H9 (cell line): ENCODE measurements around the gene NEURL3. TPM values are rescaled to one million over a fixed set of nuclear protein-coding genes. Genes with fewer than 3 reads are reported as not detected.

Source experiments
- DNase-seq: peaks from one replicate; pipeline ENCODE4 v3.0.0-alpha.2; 2017
- H2AFZ ChIP-seq: one replicate; pipeline ENCODE4 v1.6.1; 2013; ENCODE audit warnings: mild to moderate bottlenecking, low read length, control low read depth, moderate library complexity
- H2AK5ac ChIP-seq: 2 replicates; pipeline ENCODE4 v1.6.1; 2013; ENCODE audit warnings: low read length, control low read depth, mixed read lengths; ENCODE audit not compliant: insufficient read length
- H2BK120ac ChIP-seq: one replicate; pipeline ENCODE4 v1.6.1; 2013; ENCODE audit warnings: low read depth, mild to moderate bottlenecking, low read length, control low read depth, inconsistent platforms; ENCODE audit not compliant: poor library complexity, severe bottlenecking
- H2BK12ac ChIP-seq: 2 replicates; pipeline ENCODE4 v1.6.1; 2013; ENCODE audit warnings: low read length, control low read depth, mixed read lengths, low read depth; ENCODE audit not compliant: insufficient read length
- H2BK15ac ChIP-seq: 2 replicates; pipeline ENCODE4 v1.6.1; 2013; ENCODE audit warnings: low read depth, low read length, control low read depth
- H2BK20ac ChIP-seq: one replicate; pipeline ENCODE4 v1.6.1; 2013; ENCODE audit warnings: low read depth, mild to moderate bottlenecking, low read length, control low read depth, inconsistent platforms; ENCODE audit not compliant: poor library complexity, severe bottlenecking
- H2BK5ac ChIP-seq: 2 replicates; pipeline ENCODE4 v1.6.1; 2013; ENCODE audit warnings: low read length, control low read depth, mixed read lengths; ENCODE audit not compliant: insufficient read length
- H3K14ac ChIP-seq: 2 replicates; pipeline ENCODE4 v1.6.1; 2013; ENCODE audit warnings: low read length, control low read depth; ENCODE audit not compliant: insufficient read depth
- H3K18ac ChIP-seq: 2 replicates; pipeline ENCODE4 v1.6.1; 2013; ENCODE audit warnings: low read depth, mild to moderate bottlenecking, mixed read lengths, low read length, control low read depth; ENCODE audit not compliant: insufficient read length
- H3K23ac ChIP-seq: 2 replicates; pipeline ENCODE4 v1.6.1; 2013; ENCODE audit warnings: low read length, control low read depth, mixed read lengths, low read depth; ENCODE audit not compliant: insufficient read length
- H3K23me2 ChIP-seq: 2 replicates; pipeline ENCODE4 v1.6.1; 2013; ENCODE audit warnings: low read depth, mild to moderate bottlenecking, mixed read lengths, low read length, control low read depth; ENCODE audit not compliant: insufficient read length, poor library complexity, severe bottlenecking
- H3K27ac ChIP-seq: 2 replicates; pipeline ENCODE4 v1.5.1; 2013; ENCODE audit warnings: low read length, control low read depth, mixed read lengths, low read depth; ENCODE audit not compliant: insufficient read length
- H3K27me3 ChIP-seq: 2 replicates; pipeline ENCODE4 v1.6.1; 2013; ENCODE audit warnings: low read length, control low read depth, inconsistent platforms; ENCODE audit not compliant: insufficient read depth
- H3K4ac ChIP-seq: 2 replicates; pipeline ENCODE4 v1.6.1; 2013; ENCODE audit warnings: low read depth, mild to moderate bottlenecking, control low read depth, inconsistent platforms, low read length, moderate library complexity
- H3K4me1 ChIP-seq: 2 replicates; pipeline ENCODE4 v1.6.1; 2013; ENCODE audit warnings: low read length, control low read depth, inconsistent platforms; ENCODE audit not compliant: insufficient read depth
- H3K4me2 ChIP-seq: 2 replicates; pipeline ENCODE4 v1.6.1; 2013; ENCODE audit warnings: low read length, control low read depth, mixed read lengths; ENCODE audit not compliant: insufficient read length, insufficient read depth
- H3K56ac ChIP-seq: 2 replicates; pipeline ENCODE4 v1.6.1; 2013; ENCODE audit warnings: low read depth, mild to moderate bottlenecking, mixed read lengths, low read length, control low read depth; ENCODE audit not compliant: insufficient read length
- H3K79me1 ChIP-seq: 2 replicates; pipeline ENCODE4 v1.6.1; 2013; ENCODE audit warnings: low read depth, mild to moderate bottlenecking, moderate library complexity, low read length, control low read depth, inconsistent platforms; ENCODE audit not compliant: insufficient read depth, poor library complexity, severe bottlenecking
- H3K79me2 ChIP-seq: 2 replicates; pipeline ENCODE4 v1.6.1; 2013; ENCODE audit warnings: low read length, control low read depth, inconsistent platforms; ENCODE audit not compliant: insufficient read depth
- H3K9ac ChIP-seq: 2 replicates; pipeline ENCODE4 v1.6.1; 2013; ENCODE audit warnings: low read length, control low read depth, mixed read lengths; ENCODE audit not compliant: insufficient read length; ENCODE audit errors: extremely low read depth
- H3K9me3 ChIP-seq: one replicate; pipeline ENCODE4 v1.6.1; 2013; ENCODE audit warnings: low read depth, low read length, inconsistent platforms; ENCODE audit not compliant: control insufficient read depth
- H3T11ph ChIP-seq: one replicate; pipeline ENCODE4 v1.6.1; 2013; ENCODE audit warnings: mild to moderate bottlenecking, low read length, control low read depth, inconsistent platforms
- H4K20me1 ChIP-seq: one replicate; pipeline ENCODE4 v1.6.1; 2013; ENCODE audit not compliant: control insufficient read depth, insufficient read length, insufficient read depth
- H4K5ac ChIP-seq: 2 replicates; pipeline ENCODE4 v1.6.1; 2013; ENCODE audit warnings: low read depth, mild to moderate bottlenecking, mixed read lengths, low read length, control low read depth; ENCODE audit not compliant: insufficient read length
- H4K8ac ChIP-seq: replicated peaks from 2 replicates; pipeline ENCODE4 v1.6.1; 2013; ENCODE audit warnings: low read length, control low read depth, mixed read lengths, low read depth; ENCODE audit not compliant: insufficient read length
- H4K91ac ChIP-seq: 2 replicates; pipeline ENCODE4 v1.6.1; 2013; ENCODE audit warnings: low read depth, mild to moderate bottlenecking, moderate library complexity, mixed read lengths, low read length, control low read depth; ENCODE audit not compliant: insufficient read length
- H3K27ac Mint-ChIP-seq, 3 experiments: 2 replicates in 2 of 3; 3 replicates in 1 of 3; pipeline ENCODE4 v1.8.0; 2020 to 2021; ENCODE audit warnings: mixed read lengths in 3 of 3, mild to moderate bottlenecking in 1 of 3, moderate library complexity in 1 of 3
- H3K27me3 Mint-ChIP-seq: 2 replicates; pipeline ENCODE4 v1.8.0; 2021; ENCODE audit warnings: low read depth, mild to moderate bottlenecking, moderate library complexity, mixed read lengths
- H3K36me3 Mint-ChIP-seq, 3 experiments: 2 replicates in 2 of 3; 3 replicates in 1 of 3; pipeline ENCODE4 v1.8.0; 2020 to 2021; ENCODE audit warnings: low read depth in 3 of 3, mixed read lengths in 3 of 3; ENCODE audit not compliant: insufficient read depth in 1 of 3
- H3K4me1 Mint-ChIP-seq, 2 experiments: 2 replicates each; pipeline ENCODE4 v1.8.0; 2020; ENCODE audit warnings: mixed read lengths in 2 of 2
- H3K4me3 Mint-ChIP-seq, 2 experiments: 2 replicates in 1 of 2; 3 replicates in 1 of 2; pipeline ENCODE4 v1.8.0; 2020 to 2021; ENCODE audit warnings: mild to moderate bottlenecking in 2 of 2, mixed read lengths in 2 of 2, moderate library complexity in 1 of 2
- H3K9me3 Mint-ChIP-seq, 2 experiments: 2 replicates in 1 of 2; 3 replicates in 1 of 2; pipeline ENCODE4 v1.8.0; 2020; ENCODE audit warnings: mild to moderate bottlenecking in 2 of 2, mixed read lengths in 2 of 2, moderate library complexity in 1 of 2
- WGBS: extraction: QIAGEN DNeasy Blood & Tissue Kit; methylation state at CpG from one replicate; pipeline ENCODE4 v1.1.7; 2013; ENCODE audit warnings: missing lambda C conversion rate, low lambda C conversion rate, mixed read lengths; ENCODE audit not compliant: insufficient read length; ENCODE audit errors: extremely low coverage; 5-methylcytosine and 5-hydroxymethylcytosine counted together
- total RNA-seq: library from RNA; stranded (reverse); gene quantifications from 2 replicates; pipeline ENCODE4 v1.2.1, GENCODE V29; 2021
- TF ChIP-seq, protein P1 (sequence below): fragments of 200-600 bp; sonication (generic); conservative IDR thresholded peaks from 3 replicates; pipeline ENCODE4 v1.8.0; 2021; ENCODE audit warnings: antibody characterized with exemption, mild to moderate bottlenecking

NEURL3 gene
- total RNA-seq, 1 experiment from 2014 or later: not detected

DNA sequence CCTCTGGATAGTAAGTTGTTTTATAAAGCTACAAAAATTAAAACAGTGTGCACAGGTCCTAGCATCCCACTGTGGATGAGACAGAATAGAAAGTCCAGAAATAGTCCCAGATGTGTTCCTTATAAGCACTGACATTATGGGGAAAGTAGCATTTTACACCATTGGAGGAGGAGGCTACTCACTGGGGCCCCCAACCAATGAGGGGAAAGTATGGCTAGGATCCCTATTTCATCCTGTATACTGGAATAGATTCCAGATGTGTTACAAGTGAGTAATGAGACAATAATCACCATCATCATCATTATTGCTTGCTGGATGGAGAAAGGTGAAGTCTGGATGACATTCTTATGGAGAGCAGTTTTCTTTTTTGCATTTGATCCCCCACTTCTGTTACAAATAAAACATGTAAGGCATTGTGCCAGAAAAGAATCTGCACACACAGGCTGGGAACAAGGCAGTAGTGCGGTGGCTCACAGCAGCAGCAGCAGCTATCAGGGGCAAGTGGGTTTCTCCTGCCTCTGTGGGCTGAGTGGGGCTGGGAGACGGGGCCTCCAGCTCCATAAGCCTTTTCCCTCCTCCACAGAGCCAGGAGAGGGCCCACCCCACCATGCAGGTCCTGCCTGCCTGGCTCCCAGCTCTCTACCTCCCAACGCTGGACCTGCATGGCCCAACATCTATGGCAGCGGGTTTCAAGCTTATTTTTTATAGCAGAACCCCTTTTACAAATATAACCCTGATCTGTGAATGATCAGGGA, 36.4 kb upstream of the NEURL3 start:
- Histone ChIP-seq H3K18ac (no peak overlapping the region), H2BK20ac (no peak overlapping the region), H3K27me3 (peaks cover 12% of the 10 kb centered on the region; the same call in 1 of the 2 replicates), H3K4ac (no peak overlapping the region), H3K4me2 (no peak overlapping the region), H3K23ac (no peak overlapping the region), H3K9me3 (no peaks in the 10 kb centered on the region), H2BK12ac (no peak overlapping the region), H4K5ac (no peak overlapping the region), H3K56ac (no peak overlapping the region), H3K4me1 (no peaks in the 10 kb centered on the region; the same call in 1 of the 2 replicates), H2AK5ac (no peak overlapping the region), H2BK120ac (no peak overlapping the region), H4K8ac (no peak overlapping the region), H3K14ac (no peak overlapping the region), H3K79me1 (no peaks in the 10 kb centered on the region), H4K91ac (no peak overlapping the region), H2BK15ac (no peak overlapping the region), H3T11ph (no peak overlapping the region), H4K20me1 (no peaks in the 10 kb centered on the region), H2AFZ (no peak overlapping the region), H3K27ac (no peak overlapping the region), H2BK5ac (no peak overlapping the region), H3K79me2 (no peaks in the 10 kb centered on the region), H3K9ac (no peak overlapping the region), H3K23me2 (peaks cover 19% of the 10 kb centered on the region)
- peaks cover 71% of the 10 kb centered on the region for H3K27me3 Mint-ChIP-seq
- H3K4me1 Mint-ChIP-seq: peaks cover 25 to 35% of the 10 kb centered on the region in 2 experiments
- no peak for DNase-seq
- peaks cover 4 to 5% of the 10 kb centered on the region in 2 experiments; a peak in 3 of 5 replicates for H3K9me3 Mint-ChIP-seq
- no peak overlapping the region for H3K27ac Mint-ChIP-seq
- no peak overlapping the region for H3K4me3 Mint-ChIP-seq
- WGBS: no CpG with 5 or more reads among the region's 4 CpGs
- peaks cover 0 to 10% (median 5%) of the 10 kb centered on the region in 3 experiments; a peak in 6 of 7 replicates for H3K36me3 Mint-ChIP-seq
- TF ChIP-seq, protein P1, sequence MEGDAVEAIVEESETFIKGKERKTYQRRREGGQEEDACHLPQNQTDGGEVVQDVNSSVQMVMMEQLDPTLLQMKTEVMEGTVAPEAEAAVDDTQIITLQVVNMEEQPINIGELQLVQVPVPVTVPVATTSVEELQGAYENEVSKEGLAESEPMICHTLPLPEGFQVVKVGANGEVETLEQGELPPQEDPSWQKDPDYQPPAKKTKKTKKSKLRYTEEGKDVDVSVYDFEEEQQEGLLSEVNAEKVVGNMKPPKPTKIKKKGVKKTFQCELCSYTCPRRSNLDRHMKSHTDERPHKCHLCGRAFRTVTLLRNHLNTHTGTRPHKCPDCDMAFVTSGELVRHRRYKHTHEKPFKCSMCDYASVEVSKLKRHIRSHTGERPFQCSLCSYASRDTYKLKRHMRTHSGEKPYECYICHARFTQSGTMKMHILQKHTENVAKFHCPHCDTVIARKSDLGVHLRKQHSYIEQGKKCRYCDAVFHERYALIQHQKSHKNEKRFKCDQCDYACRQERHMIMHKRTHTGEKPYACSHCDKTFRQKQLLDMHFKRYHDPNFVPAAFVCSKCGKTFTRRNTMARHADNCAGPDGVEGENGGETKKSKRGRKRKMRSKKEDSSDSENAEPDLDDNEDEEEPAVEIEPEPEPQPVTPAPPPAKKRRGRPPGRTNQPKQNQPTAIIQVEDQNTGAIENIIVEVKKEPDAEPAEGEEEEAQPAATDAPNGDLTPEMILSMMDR: no peak
